GM21528 (cell line): Measurements from ENCODE around the gene UBE4B.

Experiments
- ATAC-seq: cut with Tn5 transposase; IDR thresholded peaks from one replicate; pipeline ENCODE4 v1.9.1; 2021; ENCODE audit warnings: mild to moderate bottlenecking, moderate library complexity; ENCODE audit not compliant: unreplicated experiment, low FRiP score

UBE4B gene

DNA sequence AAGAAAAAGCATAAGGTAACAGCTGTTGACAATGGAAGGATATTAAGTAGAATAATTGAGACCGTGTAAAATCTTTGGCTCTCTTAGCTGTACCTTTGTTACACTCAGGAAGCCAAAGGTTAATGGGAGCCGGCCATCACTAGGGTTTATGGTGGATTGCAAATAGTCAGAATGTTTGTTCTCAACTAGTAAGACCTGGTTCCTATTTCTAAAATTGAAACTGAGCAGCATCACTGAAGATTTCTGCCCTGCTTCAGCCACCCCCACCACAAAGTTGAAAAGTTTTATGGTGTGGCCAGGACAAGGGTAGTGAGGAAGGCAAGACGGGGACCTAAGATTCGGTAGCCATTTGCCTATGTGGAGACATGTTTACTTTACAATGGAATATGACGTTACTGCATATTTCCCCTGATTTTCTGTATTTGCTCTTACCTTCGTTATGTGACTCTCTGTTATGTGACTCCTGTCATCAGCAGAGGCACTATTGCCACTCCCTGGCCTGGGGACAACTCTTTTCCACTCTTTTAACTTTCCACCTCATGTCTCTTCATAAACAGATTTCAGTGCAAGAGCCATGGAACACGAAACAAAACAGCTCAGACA, 136.3 kb downstream of the UBE4B start:
- no peak for ATAC-seq

DNA sequence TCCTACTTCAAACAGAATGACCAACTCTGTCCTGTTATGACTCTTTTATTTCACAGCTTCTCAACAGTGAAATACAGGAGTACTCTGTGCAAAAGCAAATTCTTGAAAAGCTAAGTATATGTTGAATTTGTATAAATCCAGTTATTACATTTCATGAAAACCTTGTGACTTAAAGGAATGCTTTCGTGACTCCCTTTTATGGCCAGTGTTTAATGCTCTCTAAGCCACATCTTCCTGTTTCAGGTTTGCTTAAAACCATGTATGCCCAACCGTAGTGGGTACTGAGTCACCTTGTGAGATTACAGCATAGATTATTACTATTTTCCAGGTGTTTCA, 137.4 kb downstream of the UBE4B start:
- ATAC-seq: no peak

DNA sequence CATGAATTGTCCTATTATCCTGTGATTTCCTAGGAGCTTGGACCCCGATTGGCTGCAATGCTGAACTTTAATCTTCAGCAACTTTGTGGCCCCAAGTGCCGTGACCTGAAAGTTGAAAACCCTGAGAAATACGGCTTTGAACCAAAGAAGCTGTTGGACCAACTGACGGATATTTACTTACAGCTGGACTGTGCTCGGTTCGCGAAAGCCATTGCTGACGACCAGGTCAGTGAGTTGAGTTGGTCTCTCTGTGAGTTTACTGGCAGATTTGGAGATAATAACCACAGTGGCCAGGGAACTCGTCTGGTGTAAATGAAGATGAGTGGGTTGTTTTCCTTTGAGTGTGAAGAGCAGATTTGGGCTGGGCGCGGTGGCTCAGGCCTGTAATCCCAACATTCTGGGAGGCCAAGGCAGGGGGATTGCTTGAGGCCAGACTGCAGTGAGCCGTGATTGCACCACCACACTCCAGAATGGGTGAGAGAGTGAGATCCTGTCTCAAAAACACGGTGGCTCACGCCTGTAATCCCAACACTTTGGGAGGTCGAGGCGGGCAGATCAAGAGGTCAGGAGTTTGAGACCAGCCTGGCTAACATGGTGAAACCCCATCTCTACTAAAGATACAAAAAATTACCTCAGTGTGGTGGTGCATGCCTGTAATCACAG, 138.5 kb downstream of the UBE4B start:
- no peak for ATAC-seq

DNA sequence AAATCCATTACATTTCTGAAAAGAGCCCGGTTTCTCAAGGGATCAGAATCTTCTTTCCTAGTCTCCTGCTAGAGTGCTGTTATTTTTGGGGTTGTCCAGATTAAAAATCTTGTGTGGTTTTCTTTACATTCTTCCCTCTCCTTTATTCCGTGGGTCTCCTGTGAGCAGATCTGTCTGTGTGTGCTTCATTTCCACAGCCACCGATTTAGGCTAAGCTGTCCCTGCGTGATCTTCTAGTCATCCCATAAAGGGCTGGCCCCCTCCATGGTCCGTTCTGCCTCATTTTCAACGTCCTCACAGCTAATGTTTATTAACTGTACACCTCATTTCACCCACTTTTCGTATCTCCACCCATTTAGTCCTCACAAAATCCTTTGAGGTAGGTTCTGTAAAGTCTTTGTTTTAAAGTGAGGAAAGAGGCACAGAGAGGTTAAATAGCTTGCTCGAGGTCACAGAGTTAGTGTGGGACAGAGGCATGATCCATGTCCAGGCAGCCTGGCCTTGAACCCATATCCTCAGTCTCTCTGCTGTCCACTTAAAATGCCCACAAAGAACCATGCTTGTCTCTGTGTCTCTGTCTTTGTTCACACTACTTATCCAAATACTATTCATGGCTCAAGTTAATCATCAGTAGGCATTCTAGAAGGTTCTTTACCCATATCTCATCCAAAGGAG, 139.4 kb downstream of the UBE4B start:
- no peak for ATAC-seq

DNA sequence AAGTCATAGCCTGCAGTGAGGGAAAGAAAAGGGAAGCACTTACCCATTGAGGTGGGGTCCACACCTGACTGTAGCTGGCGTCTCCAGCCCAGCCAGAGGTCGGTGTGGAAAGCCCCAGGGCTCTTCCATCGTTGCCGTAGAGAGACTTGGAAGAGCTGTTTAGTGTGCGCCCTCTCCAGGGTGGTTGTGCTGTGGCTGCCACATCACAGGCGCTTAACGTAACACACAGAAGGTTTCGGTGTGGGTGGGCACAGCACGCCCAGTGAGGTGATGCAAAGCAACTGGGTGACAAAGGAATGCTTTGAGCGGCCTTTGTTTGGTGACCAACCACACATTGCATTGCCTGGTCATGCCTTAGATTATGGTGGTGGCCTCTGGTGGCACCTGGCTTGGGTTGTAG, 140.8 kb downstream of the UBE4B start:
- no peak for ATAC-seq

DNA sequence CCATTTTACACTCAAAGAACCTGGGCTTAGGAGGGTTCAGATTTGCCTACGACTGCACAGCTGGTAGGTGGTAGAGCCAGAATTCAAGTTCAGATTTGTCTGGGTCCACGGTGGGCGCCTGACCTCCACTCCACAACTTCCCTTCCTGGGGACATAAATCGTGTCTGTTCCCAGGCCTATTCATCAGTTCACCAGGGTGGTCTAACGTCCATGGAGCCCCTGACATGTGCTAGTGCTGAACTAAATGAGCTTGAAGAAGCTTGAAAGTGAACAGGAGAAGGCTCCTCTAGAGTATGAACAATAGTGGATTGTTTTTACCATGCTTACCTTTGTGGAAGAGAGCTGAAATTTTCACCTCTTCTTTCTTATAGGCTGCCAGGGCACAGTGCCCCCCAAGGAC, 145.1 kb downstream of the UBE4B start:
- ATAC-seq: no peak

DNA sequence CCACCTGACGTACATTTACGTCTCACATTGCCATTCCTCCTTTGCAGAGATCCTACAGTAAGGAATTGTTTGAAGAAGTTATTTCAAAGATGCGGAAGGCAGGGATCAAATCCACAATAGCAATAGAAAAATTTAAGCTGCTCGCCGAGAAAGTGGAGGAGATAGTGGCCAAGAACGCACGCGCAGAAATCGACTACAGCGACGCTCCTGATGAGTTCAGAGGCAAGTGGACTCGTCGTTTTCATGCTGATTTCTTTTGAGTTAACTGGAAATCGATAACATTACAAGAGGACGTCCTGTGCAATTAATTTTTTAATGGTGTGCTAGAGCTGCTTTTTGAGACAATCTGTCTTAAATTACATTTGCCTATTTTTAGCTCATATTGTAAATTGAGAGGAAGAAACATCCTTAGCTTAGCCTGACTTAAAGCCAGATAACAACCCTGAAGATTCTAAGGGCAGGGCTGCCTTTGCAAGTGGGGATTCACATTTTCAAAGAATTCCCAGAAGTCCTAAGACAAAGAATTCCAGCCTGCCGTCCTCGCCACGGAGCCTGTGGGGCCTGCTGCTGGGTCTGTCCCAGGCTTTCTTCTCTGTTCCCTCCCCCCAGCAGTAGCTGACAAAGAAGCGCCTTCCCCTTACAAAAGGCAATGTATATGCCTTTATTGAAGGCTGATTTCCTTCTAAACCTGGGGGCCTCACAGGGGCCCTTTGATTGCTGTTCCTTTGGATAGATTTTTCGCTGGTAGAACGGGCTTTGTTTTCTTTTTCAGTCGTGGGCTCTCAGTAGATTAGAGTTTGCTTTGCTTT, 146.0 kb downstream of the UBE4B start:
- no peak for ATAC-seq

GRCh38 chr1:10179406-10180091, 146.8 kb downstream of the UBE4B start:
- ATAC-seq: no peak

- no peak for ATAC-seq
These were observed 148.4 kb downstream of the UBE4B start for GRCh38 chr1:10181154-10181553.

- no peak for ATAC-seq
These were observed 153.0 kb downstream of the UBE4B start for GRCh38 chr1:10185759-10186158.

- no peak for ATAC-seq
These were observed 153.7 kb downstream of the UBE4B start for GRCh38 chr1:10186331-10187025.

GRCh38 chr1:10187026-10187334, 154.2 kb downstream of the UBE4B start:
- ATAC-seq: no peak

DNA sequence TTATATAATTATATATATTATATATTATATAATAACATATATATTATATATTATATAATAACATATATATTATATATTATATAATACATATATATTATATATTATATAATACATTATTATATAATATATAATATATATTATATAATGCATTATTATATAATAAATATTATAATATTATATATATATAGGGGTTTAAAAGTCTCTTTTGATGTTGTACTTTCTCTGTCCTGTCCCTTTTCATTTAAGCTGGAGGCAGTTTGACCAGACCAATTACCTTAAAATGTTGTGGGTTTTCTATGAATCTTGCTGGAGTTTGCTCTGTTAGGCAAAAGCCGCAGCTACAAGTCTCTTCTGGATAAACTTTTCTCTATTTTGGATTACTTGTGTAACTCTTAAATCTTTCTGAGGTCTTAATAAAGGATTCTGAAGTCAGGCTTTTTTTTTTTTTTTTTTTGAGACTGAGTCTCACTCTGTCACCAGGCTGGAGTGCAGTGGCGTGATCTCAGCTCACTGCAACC, 155.4 kb downstream of the UBE4B start:
- no peak for ATAC-seq

GRCh38 chr1:10189659-10190058, 156.9 kb downstream of the UBE4B start:
- no peak for ATAC-seq

GRCh38 chr1:10192263-10192662, 159.5 kb downstream of the UBE4B start:
- no peak for ATAC-seq

DNA sequence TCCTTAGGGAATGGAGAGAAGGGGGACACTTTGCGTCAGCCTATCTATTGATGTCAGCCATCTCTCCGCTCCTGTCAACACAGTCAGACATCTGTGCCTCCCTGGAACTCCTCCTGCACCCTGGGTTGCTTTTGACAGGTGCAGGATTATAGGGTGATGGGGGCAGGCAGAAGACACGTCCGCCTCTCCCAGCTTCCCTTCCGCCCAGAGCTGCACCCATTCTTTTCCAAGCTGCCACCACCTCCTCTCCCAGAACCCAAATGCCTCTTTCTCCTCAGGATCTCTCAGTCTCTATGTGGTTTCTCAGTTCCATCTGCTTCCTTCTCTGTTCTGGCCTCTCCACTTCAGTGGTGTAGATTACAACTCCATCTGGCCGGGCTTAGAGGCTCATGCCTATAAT, 160.5 kb downstream of the UBE4B start:
- ATAC-seq: no peak

- ATAC-seq: no peak
These were observed 162.8 kb downstream of the UBE4B start for GRCh38 chr1:10195570-10195969.

- no peak for ATAC-seq
These were observed 164.2 kb downstream of the UBE4B start for GRCh38 chr1:10196976-10197375.

DNA sequence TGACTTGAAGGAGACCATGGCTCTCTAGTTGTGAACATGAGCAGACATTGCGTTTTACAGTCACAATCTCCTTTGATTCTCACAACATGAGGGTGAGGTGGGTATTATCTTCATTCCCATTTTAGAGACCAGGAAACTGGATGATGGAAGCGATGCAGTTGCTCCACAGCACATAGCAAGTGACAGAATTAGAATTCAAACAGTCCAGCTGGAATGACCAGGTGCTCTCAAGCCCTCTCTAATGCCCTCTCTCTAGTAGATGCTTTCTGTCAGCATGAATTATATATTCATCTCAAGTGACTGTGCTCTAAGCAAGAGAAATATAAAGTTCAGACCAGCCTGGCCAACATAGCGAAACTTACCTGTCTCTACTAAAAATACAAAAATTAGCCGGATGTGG, 167.9 kb downstream of the UBE4B start:
- ATAC-seq: no peak

DNA sequence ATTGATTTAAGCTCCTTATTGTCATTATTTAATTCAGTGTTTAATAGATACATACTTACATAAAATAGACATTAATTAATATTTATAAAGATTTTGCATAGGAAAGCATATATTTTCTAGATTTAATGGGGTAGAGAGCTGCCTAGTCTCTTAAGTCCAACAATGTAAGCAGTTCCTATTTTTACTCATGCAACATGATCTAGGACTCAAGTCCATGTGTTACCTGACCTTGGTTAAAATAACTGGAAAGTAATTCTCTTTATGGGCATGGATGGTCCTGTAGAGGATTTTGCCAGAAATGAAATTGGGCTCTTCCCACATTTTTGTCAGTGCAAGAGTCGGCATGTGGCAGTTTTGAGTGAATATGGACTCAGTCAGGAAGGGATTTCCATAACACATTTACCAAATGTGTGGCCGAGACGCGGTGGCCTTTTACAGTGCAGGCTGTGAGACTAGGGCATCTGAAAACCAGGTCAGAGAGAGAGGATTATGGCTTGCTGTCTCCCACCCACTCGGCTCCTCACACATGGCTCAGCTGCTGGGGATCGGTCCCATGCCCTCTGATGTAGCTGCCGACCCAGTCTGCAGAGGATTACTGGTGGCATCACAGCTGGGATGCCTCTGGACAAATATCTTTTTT, 171.4 kb downstream of the UBE4B start:
- no peak for ATAC-seq
